Prostate gland (tissue), 2 donors: Measurements from ENCODE around the gene RGS9. TPM values are rescaled to one million over a fixed set of nuclear protein-coding genes. Genes with fewer than 3 reads are reported as not detected.

Experiments used
- DNase-seq: peaks from one replicate; pipeline ENCODE4 v3.0.0-alpha.2; 2019; ENCODE audit warnings: low spot score
- H3K27ac ChIP-seq, 2 donors: fragments of 200-600 bp; sonication (generic); 2 replicates each; pipeline ENCODE4 v1.5.1; 2017 to 2019
- H3K27me3 ChIP-seq: fragments of 200-600 bp; sonication (generic); replicated peaks from 2 replicates; pipeline ENCODE4 v1.5.1; 2019; ENCODE audit not compliant: insufficient read depth
- H3K36me3 ChIP-seq, 2 donors: fragments of 200-600 bp; sonication (generic); 1 replicate in 1 of 2; 2 replicates in 1 of 2; pipeline versions ENCODE4 v1.5.1 to v1.8.1; 2017 to 2019
- H3K4me1 ChIP-seq: fragments of 200-600 bp; sonication (generic); replicated peaks from 2 replicates; pipeline ENCODE4 v1.5.1; 2019
- H3K4me3 ChIP-seq, 2 donors: fragments of 200-600 bp; sonication (generic); 2 replicates each; pipeline ENCODE4 v1.5.1; 2017 to 2019
- H3K9me3 ChIP-seq: fragments of 200-600 bp; sonication (generic); 2 replicates; pipeline ENCODE4 v1.5.1; 2017
- CTCF ChIP-seq, 4 experiments: fragments of 200-600 bp in 2 of 4; fragments of 450-650 bp in 2 of 4; sonication (generic) in 2 of 4; IDR thresholded peaks; 1 replicate in 3 of 4; 2 replicates in 1 of 4; pipeline ENCODE4 v1.5.1; 2016 to 2019; ENCODE audit warnings: antibody characterized with exemption in 4 of 4, mild to moderate bottlenecking in 2 of 4, moderate library complexity in 2 of 4
- POLR2A ChIP-seq: fragments of 450-650 bp; IDR thresholded peaks from one replicate; pipeline ENCODE4 v1.6.1; 2016; ENCODE audit warnings: antibody characterized with exemption, mild to moderate bottlenecking
- POLR2AphosphoS5 ChIP-seq: sonication (generic); formaldehyde crosslinking; IDR thresholded peaks from one replicate; pipeline ENCODE4 v1.6.1; 2017; ENCODE audit warnings: antibody characterized with exemption
- WGBS: methylation state at CpG from one replicate; pipeline ENCODE4 v1.1.5; 2018; 5-methylcytosine and 5-hydroxymethylcytosine counted together
- intact Hi-C: fragments of 100-400 bp; cut with DNase I; formaldehyde crosslinking; loops from one replicate; pipeline ENCODE4 v1.14.2; 2022
- total RNA-seq, 2 donors: library from RNA; depleted of rRNA; stranded (reverse); fragments of >200 nt; gene quantifications; one replicate each; pipeline ENCODE4 v1.1.0, GENCODE V29; 2016

The RGS9 gene
- total RNA-seq, 2 donors from 2014 or later, result 7.9 to 9.3 TPM

- TF ChIP-seq POLR2A (no peak), POLR2AphosphoS5 (no peak), CTCF (IDR thresholded peaks at IDR 0.05) (no peak)
- DNase-seq, result no peak
- H3K27ac ChIP-seq, result no peak overlapping the region
- WGBS, result 83% methylated on average over 9 of the region's 9 CpGs
- no peak overlapping the region for H3K4me3 ChIP-seq
- H3K27me3 ChIP-seq, result no peaks in the 10 kb centered on the region
- no peaks in the 10 kb centered on the region for H3K36me3 ChIP-seq
- H3K4me1 ChIP-seq, result no peaks in the 10 kb centered on the region
- intact Hi-C loops, result loop anchor here (5.0 kb wide), 1 partner anchor 44 kb away; the partner anchor contains the start of gene RGS9
- H3K9me3 ChIP-seq, result no peaks in the 10 kb centered on the region
Measured at GRCh38 chr17:65181237-65182061, 44.3 kb downstream of the RGS9 start.

GRCh38 chr17:65182233-65182632, 45.1 kb downstream of the RGS9 start:
- H3K27me3 ChIP-seq, result no peaks in the 10 kb centered on the region
- no peaks in the 10 kb centered on the region for H3K9me3 ChIP-seq
- TF ChIP-seq CTCF (IDR thresholded peaks at IDR 0.05) (no peak), POLR2AphosphoS5 (no peak), POLR2A (no peak)
- H3K4me3 ChIP-seq, result no peak overlapping the region
- no peaks in the 10 kb centered on the region for H3K4me1 ChIP-seq
- no peak for DNase-seq
- H3K27ac ChIP-seq, result no peak overlapping the region
- intact Hi-C loops, result loop anchor here (5.0 kb wide), 1 partner anchor 45 kb away; the partner anchor contains the start of gene RGS9
- no peaks in the 10 kb centered on the region for H3K36me3 ChIP-seq
- 75% methylated on average over 9 of the region's 9 CpGs for WGBS

- H3K4me1 ChIP-seq, result no peaks in the 10 kb centered on the region
- no peaks in the 10 kb centered on the region for H3K36me3 ChIP-seq
- 13% methylated on average over 6 of the region's 6 CpGs for WGBS
- H3K27ac ChIP-seq, result no peak overlapping the region
- no peaks in the 10 kb centered on the region for H3K27me3 ChIP-seq
- intact Hi-C loops, result loop anchor here (5.0 kb wide), 1 partner anchor 46 kb away; the partner anchor contains the start of gene RGS9
- peak; percentile 4 for DNase-seq
- TF ChIP-seq POLR2AphosphoS5 (no peak), POLR2A (no peak), CTCF (IDR thresholded peaks at IDR 0.05) (no peak)
- no peaks in the 10 kb centered on the region for H3K9me3 ChIP-seq
- H3K4me3 ChIP-seq, result no peak overlapping the region
Measured at GRCh38 chr17:65183736-65184135, 46.6 kb downstream of the RGS9 start.

GRCh38 chr17:65184235-65184959, 47.2 kb downstream of the RGS9 start:
- H3K9me3 ChIP-seq, result no peaks in the 10 kb centered on the region
- 62% methylated on average over 5 of the region's 5 CpGs for WGBS
- no peaks in the 10 kb centered on the region for H3K4me1 ChIP-seq
- H3K27ac ChIP-seq, result no peak overlapping the region
- H3K4me3 ChIP-seq, result no peak overlapping the region
- no peaks in the 10 kb centered on the region for H3K36me3 ChIP-seq
- TF ChIP-seq POLR2A, result no peak
- TF ChIP-seq CTCF (IDR thresholded peaks at IDR 0.05), result no peak
- TF ChIP-seq POLR2AphosphoS5, result no peak
- intact Hi-C loops, result loop anchor here (5.0 kb wide), 1 partner anchor 47 kb away; the partner anchor contains the start of gene RGS9
- DNase-seq, result no peak
- H3K27me3 ChIP-seq, result no peaks in the 10 kb centered on the region
